NCI-H2107 (cell line): ENCODE results near the gene FDX1.
"Not testable (repeated sequence)": the region's sequence is repeated elsewhere in the genome, so short reads cannot be mapped to it uniquely, and the experiment has no call there.

ENCODE experiments used
- DNase-seq: peaks from one replicate; lab custom pipeline; 2025; lab: John Stamatoyannopoulos, UW

The FDX1 gene, protein sequence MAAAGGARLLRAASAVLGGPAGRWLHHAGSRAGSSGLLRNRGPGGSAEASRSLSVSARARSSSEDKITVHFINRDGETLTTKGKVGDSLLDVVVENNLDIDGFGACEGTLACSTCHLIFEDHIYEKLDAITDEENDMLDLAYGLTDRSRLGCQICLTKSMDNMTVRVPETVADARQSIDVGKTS

GRCh38 chr11:110429731-110430266 lies at the start of gene FDX1:
TSS of gene FDX1 (plus strand) at chr11:110429948. CDS start at chr11:110430121, 173 bp downstream.
- peak; percentile 78 for DNase-seq

DNA sequence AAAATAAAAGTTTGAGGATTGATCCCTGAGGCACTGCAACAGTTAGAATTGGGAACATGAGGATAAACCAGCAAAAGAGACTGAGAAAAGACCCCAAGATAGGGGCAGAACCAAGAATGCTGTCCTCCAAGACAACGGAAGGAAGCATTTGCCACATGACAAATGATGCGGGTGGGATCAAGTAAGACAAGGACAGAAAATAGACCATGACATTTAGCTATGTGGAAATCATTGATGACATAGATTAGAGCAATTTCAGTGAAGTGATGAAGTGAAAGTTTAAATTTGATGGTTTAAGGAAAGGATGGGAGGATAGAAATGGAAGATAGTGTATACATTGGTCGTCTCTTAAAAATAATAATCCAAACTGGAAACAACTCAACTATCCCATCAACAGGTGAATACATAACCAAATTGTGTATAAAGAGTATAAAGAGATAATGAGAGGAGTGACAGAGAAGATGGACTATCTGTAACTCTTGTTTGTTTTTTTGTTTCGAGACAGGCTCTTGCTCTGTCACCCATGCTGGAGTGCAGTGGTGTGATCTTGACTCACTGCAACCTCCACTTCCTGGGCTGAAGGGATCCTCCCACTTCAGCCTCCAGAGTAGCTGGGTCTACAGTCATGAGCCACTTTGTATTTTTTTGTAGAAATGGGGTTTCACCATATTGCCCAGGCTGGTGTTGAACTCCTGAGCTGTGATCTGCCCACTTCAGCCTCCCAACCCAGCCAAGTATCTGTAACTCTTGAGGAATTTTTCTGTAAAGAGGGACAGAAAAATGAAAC lies 48.7 kb upstream of the FDX1 start:
- DNase-seq = no peak

DNA sequence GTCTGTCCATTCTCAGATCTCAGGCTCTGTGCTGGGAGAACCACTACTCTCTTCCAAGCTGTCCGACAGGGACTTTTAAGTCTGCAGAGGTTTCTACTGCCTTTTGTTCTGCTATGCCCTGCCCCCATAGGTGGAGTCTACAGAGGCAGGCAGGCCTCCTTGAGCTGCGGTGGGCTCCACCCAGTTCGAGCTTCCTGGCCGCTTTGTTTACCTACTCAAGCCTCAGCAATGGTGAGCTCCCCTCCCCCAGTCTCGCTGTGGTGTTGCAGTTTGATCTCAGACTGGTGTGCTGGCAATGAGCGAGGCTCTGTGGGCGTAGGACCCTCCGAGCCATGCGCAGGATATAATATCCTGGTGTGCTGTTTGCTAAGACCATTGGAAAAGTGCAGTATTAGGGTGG lies 41.5 kb upstream of the FDX1 start:
- not testable (repeated sequence) for DNase-seq

GRCh38 chr11:110389965-110390364 lies 39.8 kb upstream of the FDX1 start:
- no peak for DNase-seq

GRCh38 chr11:110392056-110392455 lies 37.7 kb upstream of the FDX1 start:
- no peak for DNase-seq

GRCh38 chr11:110397668-110398286 lies 32.0 kb upstream of the FDX1 start:
- not testable (repeated sequence) for DNase-seq

DNA sequence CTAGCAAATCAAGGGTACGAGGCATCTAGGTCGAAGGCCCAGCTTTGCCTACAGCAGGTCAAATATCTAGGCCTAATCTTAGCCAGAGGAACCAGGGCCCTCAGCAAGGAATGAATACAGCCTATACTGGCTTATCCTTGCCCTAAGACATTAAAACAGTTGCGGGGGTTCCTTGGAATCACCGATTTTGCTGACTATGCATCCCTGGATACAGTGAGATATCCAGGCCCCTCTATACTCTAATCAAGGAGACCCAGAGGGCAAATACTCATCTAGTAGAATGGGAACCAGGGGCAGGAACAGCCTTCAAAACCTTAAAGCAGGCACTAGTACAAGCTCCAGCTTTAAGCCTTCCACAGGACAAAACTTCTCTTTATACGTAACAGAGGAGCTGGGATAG lies 26.2 kb upstream of the FDX1 start:
- DNase-seq = not testable (repeated sequence)

- not testable (repeated sequence) for DNase-seq
Observed at GRCh38 chr11:110405636-110406035, 24.1 kb upstream of the FDX1 start.

- DNase-seq = no peak
Observed at GRCh38 chr11:110407315-110407714, 22.4 kb upstream of the FDX1 start.

GRCh38 chr11:110409174-110409573 lies 20.6 kb upstream of the FDX1 start:
- DNase-seq = no peak

DNA sequence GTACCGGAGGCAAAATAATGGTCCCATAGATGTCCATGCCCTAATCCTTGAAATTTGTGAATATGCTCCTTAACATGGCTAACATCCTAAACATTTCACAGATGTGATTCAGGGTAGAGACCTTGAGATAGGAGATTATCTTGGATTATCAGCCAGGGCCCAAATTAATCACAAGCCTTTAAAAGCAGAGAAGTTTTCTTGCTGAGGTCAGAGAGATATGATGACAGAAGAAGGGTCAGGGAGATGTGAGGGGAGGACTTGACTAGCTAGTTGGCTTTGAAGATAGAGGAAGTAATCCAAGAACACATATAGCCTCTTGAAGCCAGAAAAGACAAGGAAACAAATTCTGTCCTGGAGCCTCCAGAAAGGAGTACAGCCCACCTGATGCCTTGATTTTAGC lies 19.1 kb upstream of the FDX1 start:
- DNase-seq = no peak

DNA sequence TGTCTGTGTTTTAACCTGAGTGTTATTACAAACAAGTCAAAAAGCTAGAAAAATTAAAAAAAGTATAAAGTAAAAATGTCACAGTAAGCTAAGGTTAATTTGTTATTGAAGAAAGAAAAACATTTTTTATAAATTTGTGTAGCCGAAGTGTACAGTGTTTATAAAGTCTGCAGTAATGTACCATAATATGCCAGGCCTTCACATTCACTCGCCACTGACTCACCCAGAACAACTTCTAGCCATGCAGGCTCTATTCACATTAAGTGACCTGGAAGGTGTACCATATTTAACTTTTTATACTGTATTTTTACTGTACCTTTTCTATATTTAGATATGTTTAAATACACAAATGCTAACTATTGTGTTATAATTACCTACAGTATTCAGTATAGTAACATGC lies 14.7 kb upstream of the FDX1 start:
- DNase-seq = no peak

- not testable (repeated sequence) for DNase-seq
Observed at GRCh38 chr11:110421658-110422057, 8.1 kb upstream of the FDX1 start.

DNA sequence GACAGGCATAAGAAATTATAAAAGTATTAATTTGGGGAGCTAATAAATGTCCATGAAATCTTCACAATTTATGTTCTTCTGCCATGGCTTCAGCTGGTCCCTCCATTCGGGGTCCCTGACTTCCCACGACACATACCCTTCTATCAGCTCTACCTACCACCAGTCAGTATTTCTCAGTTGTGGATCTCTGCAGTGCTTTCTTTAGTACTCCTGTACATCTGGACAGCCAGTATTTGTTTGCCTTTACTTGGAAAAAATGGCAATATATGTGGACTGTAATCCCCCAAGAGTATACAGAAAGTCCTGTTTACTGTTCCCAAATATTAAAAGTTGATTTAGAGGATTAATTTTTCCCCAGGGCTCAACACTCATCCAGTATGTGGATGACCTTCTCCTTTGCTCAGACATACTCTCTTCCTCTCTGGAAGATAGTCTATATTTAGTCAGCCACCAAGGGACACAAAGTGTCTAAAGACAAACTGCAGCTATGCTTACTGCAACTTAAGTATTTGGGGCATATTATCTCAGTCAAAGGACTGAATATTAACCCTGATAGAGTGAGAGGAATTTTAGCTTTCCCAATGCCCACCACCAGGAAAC lies 7.3 kb upstream of the FDX1 start:
- no peak for DNase-seq

DNA sequence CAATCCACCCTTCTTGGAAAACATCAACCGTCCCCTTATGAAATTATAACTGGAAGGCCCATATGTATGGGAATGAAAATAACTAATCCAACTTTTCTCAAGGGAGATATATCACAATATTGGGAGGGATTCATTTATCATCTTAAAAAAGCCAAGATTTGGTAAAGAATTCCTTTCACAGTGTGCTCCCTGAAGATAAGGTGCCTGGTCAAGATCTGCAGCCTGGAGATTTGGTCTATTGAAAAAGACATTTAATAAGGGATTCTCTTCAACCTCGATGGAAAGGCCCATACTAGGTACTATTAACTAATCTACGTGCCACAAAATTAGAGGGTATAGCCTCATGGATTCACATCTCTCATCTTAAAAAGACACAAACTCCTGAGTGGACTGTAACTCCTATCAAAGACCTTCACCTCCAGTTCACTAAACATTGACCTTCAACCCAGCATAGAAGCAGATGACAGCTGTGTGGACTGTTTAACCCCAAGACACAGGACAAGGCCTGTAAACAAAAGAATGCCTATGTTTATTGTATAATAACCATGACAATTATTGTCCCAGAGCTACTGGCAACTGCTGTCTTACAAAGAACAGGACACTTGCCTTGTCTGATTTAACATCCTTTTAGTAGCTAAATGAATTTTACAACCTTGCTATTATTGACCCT lies 4.8 kb upstream of the FDX1 start:
- no peak for DNase-seq

GRCh38 chr11:110425751-110426545 lies 3.8 kb upstream of the FDX1 start:
- no peak for DNase-seq

- DNase-seq = no peak
Observed at GRCh38 chr11:110428040-110428439, 1.7 kb upstream of the FDX1 start.

GRCh38 chr11:110428956-110429730 lies 605 bp upstream of the FDX1 start:
- DNase-seq = no peak

DNA sequence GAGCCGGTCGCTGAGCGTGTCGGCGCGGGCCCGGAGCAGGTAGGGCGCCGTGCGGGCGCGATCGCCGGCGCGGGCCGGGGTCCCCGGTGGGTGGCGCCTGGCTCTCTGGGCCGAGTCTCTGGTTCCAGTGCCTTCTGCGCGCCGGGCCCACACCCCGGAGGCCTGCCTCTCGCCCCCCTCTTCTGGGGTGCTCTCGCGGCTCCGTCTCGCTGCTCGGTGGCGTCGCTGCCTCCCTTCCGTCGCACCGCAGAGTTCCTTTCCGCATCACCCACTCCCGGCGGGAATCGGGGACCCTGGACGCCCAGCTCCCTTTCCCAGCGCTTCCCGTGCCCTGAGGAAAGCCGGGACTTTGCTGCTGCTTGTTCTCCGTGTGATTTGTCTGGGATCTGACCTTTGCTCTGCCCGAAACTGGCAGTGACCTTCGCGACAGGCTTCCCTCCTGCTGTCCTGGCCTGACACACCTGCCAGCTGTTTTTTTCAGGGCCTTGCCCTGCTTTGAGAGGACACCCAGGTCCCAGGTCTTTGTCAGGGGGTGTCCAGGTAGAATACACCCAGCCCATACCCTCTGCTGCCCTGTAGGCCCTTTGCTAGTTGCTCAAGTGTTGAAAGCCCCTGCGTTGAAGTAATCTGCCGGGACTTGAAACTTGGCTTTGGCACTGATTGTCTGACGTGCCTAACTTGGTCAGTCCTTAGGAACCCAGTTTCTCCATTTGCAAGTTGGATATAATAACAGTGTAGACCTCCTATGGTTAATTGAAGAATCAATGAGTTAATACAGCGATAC lies 711 bp downstream of the FDX1 start:
- no peak for DNase-seq
